HepG2 (cell line): Measurements from ENCODE around the gene SLC17A9.

Source experiments
- ATF2 ChIP-seq: sonication (generic); formaldehyde crosslinking; IDR thresholded peaks from 2 replicates; pipeline ENCODE4 v1.4.0; 2020; ENCODE audit warnings: missing genetic modification reagents
- POLR2AphosphoS5 ChIP-seq: IDR thresholded peaks from 2 replicates; pipeline ENCODE4 v1.6.1; 2012; ENCODE audit warnings: low read depth, low read length
- ZBTB10 ChIP-seq: sonication (generic); formaldehyde crosslinking; IDR thresholded peaks from 2 replicates; pipeline ENCODE4 v1.4.0; 2020; ENCODE audit warnings: missing genetic modification reagents, borderline replicate concordance

GRCh38 chr20:62994869-62995281, 42.4 kb downstream of the SLC17A9 start:
- TF ChIP-seq POLR2AphosphoS5 (no peak), ZBTB10 (CRISPR knock-in tag) (no peak), ATF2 (CRISPR knock-in tag) (no peak)
